ACC112 (cell line): Measurements from ENCODE around the gene COLEC11.

ENCODE experiments used
- H2AFZ ChIP-seq: fragments of 200-600 bp; sonication (generic); one replicate; pipeline ENCODE4 v1.6.0; 2017; ENCODE audit warnings: antibody characterized with exemption, low read length; ENCODE audit not compliant: unreplicated experiment
- H3K27ac ChIP-seq: fragments of 200-600 bp; sonication (generic); 2 replicates; pipeline ENCODE4 v1.5.1; 2014; ENCODE audit warnings: low read depth, mild to moderate bottlenecking, antibody characterized with exemption, low read length, moderate library complexity
- H3K27me3 ChIP-seq: fragments of 200-600 bp; sonication (generic); 2 replicates; pipeline ENCODE4 v1.6.1; 2014; ENCODE audit warnings: mild to moderate bottlenecking, antibody characterized with exemption, low read length, moderate library complexity, mixed read lengths; ENCODE audit not compliant: insufficient read depth
- H3K36me3 ChIP-seq: fragments of 200-600 bp; sonication (generic); 2 replicates; pipeline ENCODE4 v1.6.1; 2016; ENCODE audit warnings: mild to moderate bottlenecking, antibody characterized with exemption, low read length, moderate library complexity, mixed read lengths; ENCODE audit not compliant: insufficient read depth
- H3K4me1 ChIP-seq: fragments of 200-600 bp; sonication (generic); one replicate; pipeline ENCODE4 v1.6.1; 2016; ENCODE audit warnings: low read length, mixed read lengths; ENCODE audit not compliant: insufficient read depth, unreplicated experiment, control insufficient read depth
- H3K4me3 ChIP-seq: fragments of 200-600 bp; sonication (generic); 2 replicates; pipeline ENCODE4 v1.5.1; 2014; ENCODE audit warnings: mild to moderate bottlenecking, low read depth, low read length
- H3K79me2 ChIP-seq: fragments of 200-600 bp; sonication (generic); one replicate; pipeline ENCODE4 v1.6.0; 2016; ENCODE audit warnings: low read length; ENCODE audit not compliant: control insufficient read depth, unreplicated experiment, insufficient read depth

COLEC11 gene

GRCh38 chr2:3641181-3641580 is 46.3 kb downstream of the COLEC11 start:
- Histone ChIP-seq H3K27me3 (peaks cover 19% of the 10 kb centered on the region), H3K27ac (no peak overlapping the region), H3K36me3 (no peaks in the 10 kb centered on the region), H3K4me1 (no peaks in the 10 kb centered on the region), H2AFZ (no peak overlapping the region), H3K79me2 (no peaks in the 10 kb centered on the region), H3K4me3 (no peak overlapping the region)

- no peak overlapping the region for H3K27ac ChIP-seq
- no peaks in the 10 kb centered on the region for H3K36me3 ChIP-seq
- no peaks in the 10 kb centered on the region for H3K79me2 ChIP-seq
- H3K4me1 ChIP-seq, result no peaks in the 10 kb centered on the region
- H3K27me3 ChIP-seq, result peaks cover 12% of the 10 kb centered on the region
- H2AFZ ChIP-seq, result no peak overlapping the region
- H3K4me3 ChIP-seq, result no peak overlapping the region
These were observed 47.0 kb downstream of the COLEC11 start for GRCh38 chr2:3641841-3642421.

- H3K27ac ChIP-seq, result no peak overlapping the region
- H3K4me3 ChIP-seq, result no peak overlapping the region
- H3K79me2 ChIP-seq, result no peaks in the 10 kb centered on the region
- peaks cover 5% of the 10 kb centered on the region for H3K27me3 ChIP-seq
- H3K36me3 ChIP-seq, result no peaks in the 10 kb centered on the region
- H3K4me1 ChIP-seq, result no peaks in the 10 kb centered on the region
- H2AFZ ChIP-seq, result no peak overlapping the region
These were observed 47.8 kb downstream of the COLEC11 start for GRCh38 chr2:3642521-3643215.

- Histone ChIP-seq H3K36me3 (no peaks in the 10 kb centered on the region), H3K79me2 (no peaks in the 10 kb centered on the region), H3K27ac (no peak overlapping the region), H3K27me3 (no peaks in the 10 kb centered on the region), H2AFZ (no peak overlapping the region), H3K4me3 (no peak overlapping the region), H3K4me1 (no peaks in the 10 kb centered on the region)
These were observed 48.7 kb downstream of the COLEC11 start for GRCh38 chr2:3643371-3644245.

- H3K79me2 ChIP-seq, result no peaks in the 10 kb centered on the region
- no peaks in the 10 kb centered on the region for H3K4me1 ChIP-seq
- no peaks in the 10 kb centered on the region for H3K27me3 ChIP-seq
- no peak overlapping the region for H3K27ac ChIP-seq
- H2AFZ ChIP-seq, result no peak overlapping the region
- no peaks in the 10 kb centered on the region for H3K36me3 ChIP-seq
- H3K4me3 ChIP-seq, result no peak overlapping the region
These were observed 49.3 kb downstream of the COLEC11 start for GRCh38 chr2:3644246-3644525.

GRCh38 chr2:3644891-3645605 is 50.1 kb downstream of the COLEC11 start:
- no peaks in the 10 kb centered on the region for H3K27me3 ChIP-seq
- H3K4me1 ChIP-seq, result no peaks in the 10 kb centered on the region
- H3K4me3 ChIP-seq, result no peak overlapping the region
- no peaks in the 10 kb centered on the region for H3K36me3 ChIP-seq
- H3K79me2 ChIP-seq, result no peaks in the 10 kb centered on the region
- H3K27ac ChIP-seq, result no peak overlapping the region
- no peak overlapping the region for H2AFZ ChIP-seq

- Histone ChIP-seq H3K4me3 (no peak overlapping the region), H3K36me3 (no peaks in the 10 kb centered on the region), H3K27ac (no peak overlapping the region), H2AFZ (no peak overlapping the region), H3K79me2 (no peaks in the 10 kb centered on the region), H3K4me1 (peaks cover 3% of the 10 kb centered on the region), H3K27me3 (no peaks in the 10 kb centered on the region)
These were observed 51.0 kb downstream of the COLEC11 start for GRCh38 chr2:3645745-3646389.

GRCh38 chr2:3646446-3646845 is 51.5 kb downstream of the COLEC11 start:
- Histone ChIP-seq H3K36me3 (no peaks in the 10 kb centered on the region), H3K27ac (no peak overlapping the region)

GRCh38 chr2:3647246-3647645 is 52.3 kb downstream of the COLEC11 start:
- Histone ChIP-seq H3K4me3 (no peak overlapping the region), H3K36me3 (no peaks in the 10 kb centered on the region), H3K27ac (no peak overlapping the region), H3K4me1 (peaks cover 4% of the 10 kb centered on the region), H2AFZ (no peak overlapping the region), H3K27me3 (no peaks in the 10 kb centered on the region), H3K79me2 (no peaks in the 10 kb centered on the region)

More at GRCh38 chr2:3646446-3646845, 51.5 kb downstream of the COLEC11 start:
- Histone ChIP-seq H2AFZ (no peak overlapping the region), H3K4me3 (no peak overlapping the region), H3K27me3 (no peaks in the 10 kb centered on the region), H3K4me1 (peaks cover 4% of the 10 kb centered on the region), H3K79me2 (no peaks in the 10 kb centered on the region)
